ENCODE measurements around the gene CTNS. TPM values are rescaled to one million over a fixed set of nuclear protein-coding genes. Genes with fewer than 3 reads are reported as not detected.
A peak's percentile ranks its signal among the peaks of the same experiment; 100 is the strongest.

Gene CTNS
- total and polyA plus RNA-seq, 2 of the 13 experiments (the other 11 are each of a cell fraction or from before 2014, with no cell fraction given): 9.5 to 13.7 TPM

DNA sequence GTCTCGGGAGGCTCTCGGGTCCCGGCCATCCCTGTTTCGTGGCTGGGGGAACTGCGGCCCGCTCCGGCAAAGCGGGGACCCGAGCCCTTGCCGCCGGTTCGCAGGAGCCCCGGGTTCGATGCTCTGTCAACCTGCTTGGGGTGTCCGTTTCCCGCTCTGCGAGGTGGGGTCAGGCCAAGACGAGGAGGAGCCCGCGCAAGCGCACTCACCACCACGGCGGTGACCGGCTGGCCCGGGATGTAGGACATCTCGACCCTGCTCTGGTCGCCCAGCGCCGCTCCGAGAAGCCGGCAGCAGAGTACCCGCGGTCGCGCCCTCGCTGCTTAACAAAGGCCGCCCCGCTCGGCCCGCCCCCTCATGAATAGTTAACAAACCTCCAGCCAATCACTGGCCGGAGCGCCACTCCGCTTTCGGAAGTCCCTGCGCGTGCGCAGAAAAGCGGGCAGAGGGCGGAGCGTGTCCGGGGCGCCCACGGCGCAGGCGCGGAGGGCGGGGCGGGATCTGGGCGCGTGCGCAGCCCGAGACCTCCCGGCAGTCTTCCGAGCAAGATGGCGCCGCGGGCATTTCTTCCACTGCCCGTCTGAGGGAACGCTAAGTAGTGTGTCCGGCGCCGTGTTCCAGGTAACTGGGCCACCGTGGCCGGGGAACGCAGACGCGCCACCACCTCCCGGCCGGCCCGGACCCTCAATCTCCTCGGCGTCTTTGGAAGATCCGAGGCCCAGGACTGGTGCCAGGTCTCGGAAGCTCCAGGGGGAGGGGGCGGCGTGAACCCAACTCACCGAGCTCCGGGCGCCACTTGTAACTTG, 31.9 kb downstream of the CTNS start, which contains the start of the genes EMC6 and TAX1BP3 (continued):
- TF ChIP-seq ZNF609 (CRISPR knock-in tag; IDR thresholded peaks at IDR 0.05; ENCODE audit: borderline replicate concordance): no peak; the same call in 1 of the 2 replicates
- TF ChIP-seq, protein P1, sequence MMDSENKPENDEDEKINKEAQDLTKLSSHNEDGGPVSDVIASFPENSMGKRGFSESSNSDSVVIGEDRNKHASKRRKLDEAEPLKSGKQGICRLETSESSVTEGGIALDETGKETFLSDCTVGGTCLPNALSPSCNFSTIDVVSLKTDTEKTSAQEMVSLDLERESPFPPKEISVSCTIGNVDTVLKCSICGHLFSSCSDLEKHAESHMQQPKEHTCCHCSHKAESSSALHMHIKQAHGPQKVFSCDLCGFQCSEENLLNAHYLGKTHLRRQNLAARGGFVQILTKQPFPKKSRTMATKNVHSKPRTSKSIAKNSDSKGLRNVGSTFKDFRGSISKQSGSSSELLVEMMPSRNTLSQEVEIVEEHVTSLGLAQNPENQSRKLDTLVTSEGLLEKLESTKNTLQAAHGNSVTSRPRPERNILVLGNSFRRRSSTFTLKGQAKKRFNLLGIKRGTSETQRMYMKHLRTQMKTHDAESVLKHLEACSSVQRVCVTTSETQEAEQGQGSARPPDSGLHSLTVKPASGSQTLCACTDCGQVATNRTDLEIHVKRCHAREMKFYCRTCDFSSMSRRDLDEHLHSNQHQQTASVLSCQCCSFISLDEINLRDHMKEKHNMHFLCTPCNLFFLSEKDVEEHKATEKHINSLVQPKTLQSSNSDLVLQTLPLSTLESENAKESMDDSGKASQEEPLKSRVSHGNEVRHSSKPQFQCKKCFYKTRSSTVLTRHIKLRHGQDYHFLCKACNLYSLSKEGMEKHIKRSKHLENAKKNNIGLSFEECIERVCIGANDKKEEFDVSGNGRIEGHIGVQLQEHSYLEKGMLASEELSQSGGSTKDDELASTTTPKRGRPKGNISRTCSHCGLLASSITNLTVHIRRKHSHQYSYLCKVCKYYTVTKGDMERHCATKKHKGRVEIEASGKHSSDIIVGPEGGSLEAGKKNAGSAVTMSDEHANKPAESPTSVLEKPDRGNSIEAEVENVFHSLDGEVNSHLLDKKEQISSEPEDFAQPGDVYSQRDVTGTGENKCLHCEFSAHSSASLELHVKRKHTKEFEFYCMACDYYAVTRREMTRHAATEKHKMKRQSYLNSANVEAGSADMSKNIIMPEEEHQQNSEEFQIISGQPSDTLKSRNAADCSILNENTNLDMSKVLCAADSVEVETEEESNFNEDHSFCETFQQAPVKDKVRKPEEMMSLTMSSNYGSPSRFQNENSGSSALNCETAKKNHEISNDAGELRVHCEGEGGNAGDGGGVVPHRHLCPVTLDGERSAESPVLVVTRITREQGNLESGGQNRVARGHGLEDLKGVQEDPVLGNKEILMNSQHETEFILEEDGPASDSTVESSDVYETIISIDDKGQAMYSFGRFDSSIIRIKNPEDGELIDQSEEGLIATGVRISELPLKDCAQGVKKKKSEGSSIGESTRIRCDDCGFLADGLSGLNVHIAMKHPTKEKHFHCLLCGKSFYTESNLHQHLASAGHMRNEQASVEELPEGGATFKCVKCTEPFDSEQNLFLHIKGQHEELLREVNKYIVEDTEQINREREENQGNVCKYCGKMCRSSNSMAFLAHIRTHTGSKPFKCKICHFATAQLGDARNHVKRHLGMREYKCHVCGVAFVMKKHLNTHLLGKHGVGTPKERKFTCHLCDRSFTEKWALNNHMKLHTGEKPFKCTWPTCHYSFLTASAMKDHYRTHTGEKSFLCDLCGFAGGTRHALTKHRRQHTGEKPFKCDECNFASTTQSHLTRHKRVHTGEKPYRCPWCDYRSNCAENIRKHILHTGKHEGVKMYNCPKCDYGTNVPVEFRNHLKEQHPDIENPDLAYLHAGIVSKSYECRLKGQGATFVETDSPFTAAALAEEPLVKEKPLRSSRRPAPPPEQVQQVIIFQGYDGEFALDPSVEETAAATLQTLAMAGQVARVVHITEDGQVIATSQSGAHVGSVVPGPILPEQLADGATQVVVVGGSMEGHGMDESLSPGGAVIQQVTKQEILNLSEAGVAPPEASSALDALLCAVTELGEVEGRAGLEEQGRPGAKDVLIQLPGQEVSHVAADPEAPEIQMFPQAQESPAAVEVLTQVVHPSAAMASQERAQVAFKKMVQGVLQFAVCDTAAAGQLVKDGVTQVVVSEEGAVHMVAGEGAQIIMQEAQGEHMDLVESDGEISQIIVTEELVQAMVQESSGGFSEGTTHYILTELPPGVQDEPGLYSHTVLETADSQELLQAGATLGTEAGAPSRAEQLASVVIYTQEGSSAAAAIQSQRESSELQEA (CRISPR knock-in tag; IDR thresholded peaks at IDR 0.05; ENCODE audit: not compliant biosample characterization): peak; percentile 86
- TF ChIP-seq ZNF441 (CRISPR knock-in tag; IDR thresholded peaks at IDR 0.05; ENCODE audit: borderline replicate concordance): no peak; the same call in 1 of the 2 replicates
- TF ChIP-seq, protein P2, sequence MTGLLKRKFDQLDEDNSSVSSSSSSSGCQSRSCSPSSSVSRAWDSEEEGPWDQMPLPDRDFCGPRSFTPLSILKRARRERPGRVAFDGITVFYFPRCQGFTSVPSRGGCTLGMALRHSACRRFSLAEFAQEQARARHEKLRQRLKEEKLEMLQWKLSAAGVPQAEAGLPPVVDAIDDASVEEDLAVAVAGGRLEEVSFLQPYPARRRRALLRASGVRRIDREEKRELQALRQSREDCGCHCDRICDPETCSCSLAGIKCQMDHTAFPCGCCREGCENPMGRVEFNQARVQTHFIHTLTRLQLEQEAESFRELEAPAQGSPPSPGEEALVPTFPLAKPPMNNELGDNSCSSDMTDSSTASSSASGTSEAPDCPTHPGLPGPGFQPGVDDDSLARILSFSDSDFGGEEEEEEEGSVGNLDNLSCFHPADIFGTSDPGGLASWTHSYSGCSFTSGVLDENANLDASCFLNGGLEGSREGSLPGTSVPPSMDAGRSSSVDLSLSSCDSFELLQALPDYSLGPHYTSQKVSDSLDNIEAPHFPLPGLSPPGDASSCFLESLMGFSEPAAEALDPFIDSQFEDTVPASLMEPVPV (CRISPR knock-in tag; IDR thresholded peaks at IDR 0.05): peak; percentile 12; the same call in 1 of the 2 replicates
- TF ChIP-seq DMAP1 (CRISPR knock-in tag; IDR thresholded peaks at IDR 0.05): peak; percentile 24; the same call in 1 of the 2 replicates
- TF ChIP-seq ZNF235 (CRISPR knock-in tag; IDR thresholded peaks at IDR 0.05; ENCODE audit: borderline replicate concordance): no peak
- peak; percentile 44; the same call in 1 of the 2 replicates for TF ChIP-seq ZNF205 (CRISPR knock-in tag; IDR thresholded peaks at IDR 0.05)
- TF ChIP-seq NFKB2 (CRISPR knock-in tag; IDR thresholded peaks at IDR 0.05; ENCODE audit: borderline replicate concordance): peak; percentile 36; the same call in 1 of the 2 replicates
- peak; percentile 13 for TF ChIP-seq ZNF18 (CRISPR knock-in tag; IDR thresholded peaks at IDR 0.05; ENCODE audit: insufficient replicate concordance)
- peak; percentile 18; the same call in 1 of the 2 replicates for TF ChIP-seq ZNF746 (CRISPR knock-in tag; IDR thresholded peaks at IDR 0.05)

Data from HepG2 (cell line).